IPS-18c (cell line): ENCODE results near the gene CEP192.

Experiments
- H3K4me3 ChIP-seq: 2 replicates; pipeline ENCODE4 v1.7.0; 2013; ENCODE audit warnings: low read depth, mild to moderate bottlenecking, low read length, moderate library complexity; ENCODE audit not compliant: insufficient read depth
- H3K9me3 ChIP-seq: one replicate; pipeline ENCODE4 v1.6.1; 2013; ENCODE audit warnings: mild to moderate bottlenecking, low read length, moderate library complexity; ENCODE audit not compliant: control insufficient read depth, insufficient read depth

CEP192 gene

GRCh38 chr18:13014232-13014631, 23.1 kb downstream of the CEP192 start:
- Histone ChIP-seq H3K9me3 (no peaks in the 10 kb centered on the region), H3K4me3 (no peak overlapping the region)

GRCh38 chr18:13014818-13015217, 23.7 kb downstream of the CEP192 start:
- no peak overlapping the region for H3K4me3 ChIP-seq
- no peaks in the 10 kb centered on the region for H3K9me3 ChIP-seq

- H3K4me3 ChIP-seq, result no peak overlapping the region
- H3K9me3 ChIP-seq, result no peaks in the 10 kb centered on the region
Measured at GRCh38 chr18:13017247-13017875, 26.2 kb downstream of the CEP192 start.

GRCh38 chr18:13018374-13018773, 27.2 kb downstream of the CEP192 start:
- Histone ChIP-seq H3K9me3 (no peaks in the 10 kb centered on the region), H3K4me3 (no peak overlapping the region)

GRCh38 chr18:13019301-13019700, 28.1 kb downstream of the CEP192 start:
- Histone ChIP-seq H3K9me3 (no peaks in the 10 kb centered on the region), H3K4me3 (no peak overlapping the region)

GRCh38 chr18:13022644-13023043, 31.5 kb downstream of the CEP192 start:
- H3K4me3 ChIP-seq, result no peak overlapping the region

GRCh38 chr18:13025233-13025632, 34.1 kb downstream of the CEP192 start:
- no peaks in the 10 kb centered on the region for H3K9me3 ChIP-seq
- H3K4me3 ChIP-seq, result no peak overlapping the region

More at GRCh38 chr18:13022644-13023043, 31.5 kb downstream of the CEP192 start:
- no peaks in the 10 kb centered on the region for H3K9me3 ChIP-seq

- no peak overlapping the region for H3K4me3 ChIP-seq
- H3K9me3 ChIP-seq, result no peaks in the 10 kb centered on the region
Measured at GRCh38 chr18:13026583-13027270, 35.6 kb downstream of the CEP192 start.

- Histone ChIP-seq H3K4me3 (no peak overlapping the region), H3K9me3 (no peaks in the 10 kb centered on the region)
Measured at GRCh38 chr18:13028869-13029268, 37.7 kb downstream of the CEP192 start.

- Histone ChIP-seq H3K4me3 (no peak overlapping the region), H3K9me3 (no peaks in the 10 kb centered on the region)
Measured at GRCh38 chr18:13032173-13032572, 41.0 kb downstream of the CEP192 start.

- Histone ChIP-seq H3K9me3 (no peaks in the 10 kb centered on the region), H3K4me3 (no peak overlapping the region)
Measured at GRCh38 chr18:13035249-13035914, 44.2 kb downstream of the CEP192 start.

- no peaks in the 10 kb centered on the region for H3K9me3 ChIP-seq
- no peak overlapping the region for H3K4me3 ChIP-seq
Measured at GRCh38 chr18:13036622-13037320, 45.6 kb downstream of the CEP192 start.

GRCh38 chr18:13039806-13040205, 48.6 kb downstream of the CEP192 start:
- Histone ChIP-seq H3K4me3 (no peak overlapping the region), H3K9me3 (no peaks in the 10 kb centered on the region)

GRCh38 chr18:13043066-13043465, 51.9 kb downstream of the CEP192 start:
- H3K9me3 ChIP-seq, result no peaks in the 10 kb centered on the region
- H3K4me3 ChIP-seq, result no peak overlapping the region

GRCh38 chr18:13048061-13048595, 57.0 kb downstream of the CEP192 start:
- no peaks in the 10 kb centered on the region for H3K9me3 ChIP-seq
- H3K4me3 ChIP-seq, result no peak overlapping the region

GRCh38 chr18:13051159-13051558, 60.0 kb downstream of the CEP192 start:
- no peak overlapping the region for H3K4me3 ChIP-seq
- no peaks in the 10 kb centered on the region for H3K9me3 ChIP-seq

GRCh38 chr18:13051950-13052349, 60.8 kb downstream of the CEP192 start:
- no peak overlapping the region for H3K4me3 ChIP-seq
- no peaks in the 10 kb centered on the region for H3K9me3 ChIP-seq
